Diencephalon (tissue), 1 donor: ENCODE data around the gene RBSN. TPM values are rescaled to one million over a fixed set of nuclear protein-coding genes. Genes with fewer than 3 reads are reported as not detected.

Experiments
- total RNA-seq: library from RNA; depleted of rRNA; stranded (reverse); fragments of >200 nt; gene quantifications from one replicate; pipeline ENCODE4 v1.2.3, GENCODE V29; 2014

RBSN gene
- total RNA-seq: 58.6 TPM

GRCh38 chr3:15098503-15099363 lies at the start of gene RBSN:
Gene RBSN (minus strand): TSS chr3:15099148. CDS start chr3:15096120, 3,028 bp downstream.

GRCh38 chr3:15064835-15065549 lies 34.0 kb downstream of the RBSN start, which contains the start of gene MRPS25:
Gene MRPS25 (minus strand): TSS chr3:15065315. CDS start chr3:15065194, 121 bp downstream.

Other genes starting within 250 kb of the RBSN start
- gene NR2C2, start 151.6 kb downstream of the RBSN start, total RNA-seq: 66.0 TPM
- gene MRPS25, start 33.8 kb downstream of the RBSN start, total RNA-seq: 28.6 TPM
- 51.0 TPM for gene CAPN7, start 107.1 kb upstream of the RBSN start, total RNA-seq
- 69.0 TPM for gene SH3BP5, start 233.4 kb upstream of the RBSN start, total RNA-seq